ENCODE data around the gene ACVR1.

Gene ACVR1

GRCh38 chr2:157692768-157693167 is 183.4 kb downstream of the ACVR1 start:
- DNase-seq, result no peak

DNA sequence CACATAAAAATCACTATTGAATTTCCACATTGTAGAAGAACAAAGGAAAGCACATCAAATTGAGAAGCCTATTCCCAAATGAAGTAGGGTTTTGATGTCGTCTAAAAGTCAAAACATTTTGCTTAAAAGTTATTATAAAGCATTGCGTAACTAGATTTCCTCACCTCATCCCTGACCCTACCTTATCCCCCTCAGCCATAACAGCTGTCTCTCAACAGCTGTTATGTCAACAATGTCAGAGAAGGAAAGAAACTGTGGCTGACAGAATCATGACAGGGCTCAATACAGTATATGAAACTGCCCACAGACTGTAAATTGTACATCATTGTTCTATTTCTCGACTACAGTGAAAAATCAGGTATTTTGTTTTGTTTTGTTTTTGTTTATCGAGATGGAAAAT is 184.4 kb downstream of the ACVR1 start:
- DNase-seq, result no peak

DNA sequence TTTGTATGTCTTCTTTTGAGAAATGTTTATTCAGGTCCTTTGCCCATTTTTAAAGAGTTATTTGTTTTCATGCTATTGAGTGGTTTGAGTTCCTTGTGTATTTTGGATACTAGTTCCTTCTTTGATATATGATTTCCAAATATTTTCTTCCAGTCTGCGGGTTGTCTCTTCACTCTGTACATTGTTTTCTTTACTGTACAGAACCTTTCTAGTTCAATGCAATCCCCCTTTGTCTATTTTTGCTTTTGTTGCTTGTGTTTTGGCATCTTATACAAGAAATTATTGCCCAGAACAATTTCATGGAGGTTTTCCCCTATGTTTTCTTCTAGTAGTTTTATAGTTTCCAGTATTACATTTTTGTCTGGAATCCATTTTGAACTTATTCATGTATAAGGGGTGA is 185.0 kb downstream of the ACVR1 start:
- DNase-seq, result no peak
